Activated T-cell treated with anti-CD3 and anti-CD28 coated beads for 24 hours (primary cell): ENCODE data around the gene PLXNB3.

Source experiments
- DNase-seq: peaks from one replicate; pipeline ENCODE4 v3.0.0-alpha.2; 2020; ENCODE audit warnings: low read depth

Gene PLXNB3

GRCh38 chrX:153774576-153775292 is 10.7 kb downstream of the PLXNB3 start:
- DNase-seq, result no peak

DNA sequence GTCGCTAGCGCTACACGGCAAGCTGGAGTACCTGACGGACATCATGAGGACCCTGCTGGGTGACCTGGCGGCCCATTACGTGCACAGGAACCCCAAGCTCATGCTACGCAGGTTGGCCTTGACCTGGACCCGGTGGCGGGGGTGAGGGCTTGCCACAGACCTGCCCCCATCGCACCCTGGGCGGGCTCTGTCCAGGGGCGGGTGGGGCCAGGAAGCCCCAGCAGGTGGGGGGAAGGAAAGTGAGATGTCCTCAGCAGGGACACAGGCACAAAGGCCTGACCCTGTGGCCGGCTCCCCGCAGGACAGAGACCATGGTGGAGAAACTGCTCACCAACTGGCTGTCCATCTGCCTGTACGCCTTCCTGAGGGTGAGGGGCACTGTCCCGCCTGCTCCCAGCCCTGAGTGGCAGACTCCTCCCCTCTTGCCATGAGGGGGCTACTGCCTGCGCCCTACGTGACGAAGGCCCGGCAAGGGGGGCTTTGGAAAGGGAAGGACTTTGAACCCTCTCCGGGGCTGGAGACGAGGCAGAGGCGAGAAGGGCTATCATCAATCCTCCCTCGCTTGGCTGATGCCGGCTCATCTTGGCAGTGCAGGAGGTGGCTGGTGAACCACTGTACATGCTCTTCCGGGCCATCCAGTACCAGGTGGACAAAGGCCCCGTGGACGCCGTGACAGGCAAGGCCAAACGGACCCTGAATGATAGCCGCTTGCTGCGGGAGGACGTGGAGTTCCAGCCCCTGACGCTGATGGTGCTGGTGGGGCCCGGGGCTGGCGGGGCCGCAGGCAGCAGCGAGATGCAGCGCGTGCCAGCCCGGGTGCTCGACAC is 11.5 kb downstream of the PLXNB3 start:
- no peak for DNase-seq

DNA sequence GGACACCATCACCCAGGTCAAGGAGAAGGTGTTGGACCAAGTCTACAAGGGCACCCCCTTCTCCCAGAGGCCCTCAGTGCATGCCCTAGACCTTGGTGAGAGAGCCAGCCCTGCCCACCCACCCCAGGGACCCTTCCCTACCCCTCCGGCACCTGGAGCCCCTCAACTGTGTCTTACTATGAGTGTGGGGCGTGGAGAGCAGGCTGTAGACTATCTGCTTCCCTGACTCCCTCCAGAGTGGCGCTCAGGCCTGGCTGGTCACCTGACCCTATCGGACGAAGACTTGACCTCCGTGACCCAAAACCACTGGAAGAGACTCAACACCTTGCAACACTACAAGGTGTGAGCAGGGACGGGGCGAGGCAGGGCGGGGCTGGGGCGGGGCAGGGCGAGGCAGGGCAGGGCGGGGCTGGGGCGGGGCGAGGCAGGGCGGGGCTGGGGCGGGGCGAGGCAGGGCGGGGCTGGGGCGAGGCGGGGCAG is 12.1 kb downstream of the PLXNB3 start:
- no peak for DNase-seq

DNA sequence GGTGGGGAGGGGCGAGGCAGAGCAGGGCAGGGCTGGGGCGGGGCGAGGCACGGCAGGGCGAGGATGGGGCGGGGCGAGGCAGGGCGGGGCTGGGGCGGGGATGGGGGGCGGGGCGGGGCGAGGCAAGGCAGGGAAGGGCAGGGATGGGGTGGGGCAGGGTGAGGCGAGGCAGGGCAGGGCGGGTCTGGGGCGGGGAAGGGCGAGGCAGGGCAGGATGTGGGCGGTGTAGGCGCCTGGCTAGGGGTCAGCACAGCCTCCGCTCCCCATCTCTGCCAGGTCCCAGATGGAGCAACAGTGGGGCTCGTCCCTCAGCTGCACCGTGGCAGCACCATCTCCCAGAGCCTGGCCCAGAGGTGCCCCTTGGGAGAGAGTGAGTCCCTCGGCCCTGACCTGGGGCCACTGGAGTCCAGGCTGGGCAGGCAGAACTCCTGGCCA is 12.6 kb downstream of the PLXNB3 start:
- DNase-seq, result no peak

DNA sequence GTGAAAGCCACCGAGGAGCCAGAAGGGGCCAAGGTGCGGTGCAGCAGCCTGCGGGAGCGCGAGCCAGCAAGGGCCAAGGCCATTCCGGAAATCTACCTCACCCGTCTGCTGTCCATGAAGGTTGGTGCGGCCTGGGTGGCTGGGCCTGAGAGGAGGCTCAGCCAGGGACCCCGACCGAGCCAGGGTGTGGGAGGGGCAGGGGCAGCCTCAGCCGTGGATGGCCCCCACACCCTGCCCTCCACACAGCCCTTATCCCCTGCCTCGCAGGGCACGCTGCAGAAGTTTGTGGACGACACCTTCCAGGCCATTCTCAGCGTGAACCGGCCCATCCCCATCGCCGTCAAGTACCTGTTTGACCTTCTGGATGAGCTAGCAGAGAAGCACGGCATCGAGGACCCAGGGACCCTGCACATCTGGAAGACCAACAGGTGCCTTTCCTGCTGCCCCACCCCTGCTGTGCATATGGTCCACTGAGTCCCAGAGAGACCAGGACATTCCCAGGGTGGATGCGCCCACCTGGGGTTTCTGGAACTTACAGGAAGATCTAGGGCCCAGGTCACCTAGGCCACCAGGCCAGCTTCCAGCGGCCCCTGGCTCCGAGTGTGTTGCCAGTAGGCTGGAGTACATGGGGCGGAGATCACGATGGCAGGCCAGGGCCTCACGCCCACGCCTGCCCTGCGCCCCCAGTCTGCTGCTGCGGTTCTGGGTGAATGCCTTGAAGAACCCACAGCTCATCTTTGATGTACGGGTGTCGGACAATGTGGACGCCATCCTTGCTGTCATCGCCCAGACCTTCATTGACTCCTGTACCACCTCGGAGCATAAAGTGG is 13.4 kb downstream of the PLXNB3 start:
- DNase-seq, result no peak

DNA sequence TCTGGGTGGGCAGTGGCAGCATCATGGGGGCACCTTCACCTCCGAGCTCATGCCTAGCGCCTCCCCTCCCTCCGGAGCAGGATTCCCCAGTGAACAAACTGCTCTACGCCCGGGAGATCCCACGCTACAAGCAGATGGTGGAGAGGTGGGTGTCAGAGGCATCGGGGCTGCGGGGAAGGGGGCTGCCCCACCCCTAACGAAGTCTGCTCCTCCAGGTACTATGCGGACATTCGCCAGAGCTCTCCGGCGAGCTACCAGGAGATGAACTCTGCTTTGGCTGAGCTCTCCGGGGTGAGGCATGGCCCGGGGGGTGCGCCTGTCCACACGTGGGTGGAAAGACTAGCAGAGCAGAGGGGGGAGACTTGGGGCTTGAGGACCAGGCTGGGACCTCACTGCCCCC is 14.1 kb downstream of the PLXNB3 start:
- no peak for DNase-seq

GRCh38 chrX:153778684-153779101 is 14.6 kb downstream of the PLXNB3 start:
- no peak for DNase-seq

DNA sequence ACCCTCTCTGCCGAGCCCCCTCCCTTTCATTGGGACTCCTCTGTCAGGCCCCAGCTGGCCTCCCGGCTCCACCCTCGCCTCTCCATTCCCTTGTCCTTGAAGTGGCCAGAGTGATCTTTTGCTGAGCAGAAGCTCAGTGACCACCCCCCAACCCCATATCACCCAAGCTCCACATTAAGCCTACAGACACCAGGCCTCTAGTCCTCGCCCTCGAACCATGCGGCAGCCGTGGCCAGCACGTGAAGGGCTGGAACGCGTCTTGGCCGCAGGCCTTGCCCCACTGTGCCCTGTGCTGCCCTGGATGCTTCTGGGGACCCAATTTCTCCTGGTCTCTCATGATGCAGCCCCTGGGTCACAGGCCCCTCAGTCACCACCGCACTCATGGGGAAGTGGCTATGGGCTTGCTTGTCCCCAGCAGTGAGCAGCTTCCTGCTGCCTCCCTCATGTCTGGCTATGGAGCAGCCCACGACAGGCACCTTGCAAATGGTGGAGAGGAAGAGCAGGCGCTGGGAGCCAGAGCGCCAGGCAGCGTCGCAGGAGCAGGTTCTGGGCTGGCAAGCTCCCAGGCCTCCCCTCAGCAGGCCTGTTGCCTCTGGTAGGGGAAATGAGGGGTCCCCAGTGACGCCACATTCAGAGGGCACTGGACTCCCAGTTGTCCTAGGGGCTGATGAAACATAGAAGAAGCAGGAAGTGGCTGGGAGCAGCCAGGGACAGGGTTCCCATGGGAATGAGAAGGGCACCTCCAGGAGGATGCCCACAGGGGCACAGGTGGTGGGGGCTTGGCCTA is 16.0 kb downstream of the PLXNB3 start:
- no peak for DNase-seq

DNA sequence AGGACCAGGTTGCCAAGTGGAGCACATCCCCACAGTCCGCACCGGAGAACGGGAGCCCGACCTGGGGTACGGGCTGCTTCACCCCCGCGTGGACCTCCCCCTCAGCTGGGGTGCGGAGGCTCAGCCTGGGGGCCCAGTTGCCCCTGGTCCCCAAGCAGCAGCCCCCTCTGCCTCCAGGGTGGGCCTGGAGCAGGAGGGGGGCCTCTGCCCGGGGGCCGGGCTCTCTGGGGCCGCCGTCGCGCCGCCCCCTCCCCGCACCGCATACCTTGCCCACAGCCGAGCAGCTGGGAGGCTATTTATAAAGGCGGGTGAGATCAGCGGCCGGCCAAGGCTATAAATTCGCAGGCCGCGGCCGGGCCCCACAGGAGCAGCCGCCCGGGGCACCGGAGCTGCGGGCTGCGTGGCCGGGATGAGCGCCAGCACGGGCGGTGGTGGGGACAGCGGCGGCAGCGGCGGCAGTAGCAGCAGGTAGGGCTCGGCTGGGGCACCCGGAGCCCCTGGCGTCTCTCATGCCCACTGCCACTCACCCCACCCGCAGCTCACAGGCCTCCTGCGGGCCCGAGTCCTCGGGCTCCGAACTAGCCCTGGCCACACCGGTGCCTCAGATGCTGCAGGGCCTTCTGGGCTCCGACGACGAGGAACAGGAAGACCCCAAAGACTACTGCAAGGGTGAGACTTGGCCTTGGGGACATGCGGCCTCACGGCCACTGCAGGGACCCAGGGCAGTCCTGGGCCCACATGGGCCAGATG is 16.8 kb downstream of the PLXNB3 start, which contains the start of gene SRPK3:
TSS of gene SRPK3 (plus strand) at position 364 of the 750 bp plus-strand sequence. CDS start at position 410, 46 bp downstream.
- DNase-seq, result no peak

DNA sequence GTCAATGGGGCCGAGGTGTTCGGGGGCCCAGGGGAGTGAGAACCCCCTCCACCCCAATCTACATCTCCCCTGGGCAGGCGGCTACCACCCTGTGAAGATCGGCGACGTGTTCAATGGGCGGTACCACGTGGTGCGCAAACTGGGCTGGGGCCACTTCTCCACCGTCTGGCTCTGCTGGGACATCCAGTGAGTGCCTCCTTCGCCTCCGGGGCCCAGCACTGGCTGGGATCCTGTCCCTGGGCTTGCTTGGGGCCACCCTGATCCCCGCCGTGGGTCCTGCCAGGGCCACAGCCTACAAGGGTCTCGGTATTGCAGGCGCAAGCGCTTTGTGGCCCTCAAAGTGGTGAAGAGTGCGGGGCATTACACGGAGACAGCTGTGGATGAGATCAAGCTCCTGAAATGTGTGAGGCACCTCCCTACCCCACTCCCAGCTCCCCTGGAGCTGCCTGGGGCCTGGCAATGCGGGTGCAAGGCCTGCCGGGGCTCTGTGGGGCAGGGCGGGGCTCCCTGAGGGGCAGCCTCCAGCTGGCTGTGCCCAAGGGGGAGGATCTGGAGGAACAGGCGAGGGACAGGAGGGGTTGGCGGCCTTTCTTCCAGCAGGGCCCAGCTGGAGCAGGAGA is 17.5 kb downstream of the PLXNB3 start:
- no peak for DNase-seq

DNA sequence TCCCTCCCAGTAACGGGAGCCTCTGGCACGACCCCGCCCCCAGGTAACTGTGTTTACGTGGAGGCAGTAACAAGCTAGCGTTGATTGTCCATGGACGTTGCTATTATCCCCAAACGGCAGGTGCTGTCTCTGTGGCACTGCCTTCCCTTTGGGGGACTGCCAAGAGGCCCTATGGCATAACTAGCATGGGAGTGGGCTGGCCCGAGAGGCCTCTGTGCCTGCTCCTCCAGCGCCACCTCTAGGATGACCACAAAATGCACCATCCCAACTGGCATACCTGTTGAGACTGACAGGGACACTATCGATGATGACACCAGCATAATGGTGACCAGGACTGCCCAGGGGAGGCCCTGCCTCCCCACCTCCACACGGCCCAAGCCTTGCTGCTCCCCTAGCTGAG is 18.3 kb downstream of the PLXNB3 start:
- no peak for DNase-seq

GRCh38 chrX:153782871-153783270 is 18.8 kb downstream of the PLXNB3 start:
- DNase-seq, result no peak

DNA sequence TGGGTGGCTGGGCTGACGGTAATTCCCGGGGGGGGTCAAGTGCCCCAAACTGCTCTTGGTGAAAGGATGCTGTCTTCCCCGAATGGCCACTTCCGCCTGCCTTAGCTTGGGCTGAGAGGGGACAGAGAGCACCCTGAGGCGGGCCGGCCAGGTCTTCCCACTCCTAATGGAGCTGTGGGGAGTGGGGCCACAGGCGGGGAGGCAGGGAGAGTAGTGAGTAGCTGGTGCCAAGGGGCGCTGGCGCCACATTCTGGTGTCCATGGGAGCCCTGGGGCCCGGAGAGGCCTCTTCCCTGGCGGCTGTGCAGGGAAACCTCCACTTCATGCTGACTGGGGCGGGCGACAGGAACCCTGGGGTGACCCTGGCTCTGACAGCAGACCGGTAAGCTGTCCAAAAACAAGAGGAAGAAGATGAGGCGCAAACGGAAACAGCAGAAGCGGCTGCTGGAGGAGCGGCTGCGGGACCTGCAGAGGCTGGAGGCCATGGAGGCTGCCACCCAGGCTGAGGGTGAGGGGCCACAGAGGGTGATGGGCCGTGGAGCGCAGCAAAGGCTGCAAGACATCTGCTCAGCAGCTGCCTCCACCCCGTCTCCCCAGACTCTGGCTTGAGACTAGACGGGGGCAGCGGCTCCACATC is 19.4 kb downstream of the PLXNB3 start:
- no peak for DNase-seq

DNA sequence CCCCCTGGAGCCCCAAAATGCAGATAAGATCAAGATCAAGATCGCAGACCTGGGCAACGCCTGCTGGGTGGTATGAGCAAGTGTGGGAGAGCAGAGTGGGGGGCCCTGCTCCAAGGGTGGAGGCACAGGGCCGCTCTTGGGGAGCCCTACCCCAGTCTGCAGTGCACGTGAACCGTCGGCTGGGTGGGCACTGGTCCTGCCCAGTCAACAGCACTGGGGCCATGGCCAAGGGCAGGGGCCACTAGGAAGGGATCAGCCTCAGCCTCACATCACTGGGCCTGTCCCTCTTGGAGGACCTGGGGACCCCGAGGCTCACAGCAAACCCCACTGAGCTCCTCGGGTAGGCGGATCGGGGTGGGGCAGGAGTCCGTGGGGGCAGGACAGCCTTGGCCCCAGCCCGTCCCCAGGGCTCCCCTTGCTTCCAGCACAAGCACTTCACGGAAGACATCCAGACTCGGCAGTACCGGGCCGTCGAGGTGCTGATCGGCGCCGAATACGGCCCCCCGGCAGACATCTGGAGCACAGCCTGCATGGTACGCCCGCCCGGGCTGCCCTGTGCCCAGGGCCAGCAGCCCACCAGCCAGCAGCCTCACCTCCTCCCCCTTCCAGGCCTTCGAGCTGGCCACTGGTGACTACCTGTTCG is 20.4 kb downstream of the PLXNB3 start:
- no peak for DNase-seq

- DNase-seq, result no peak
Observed at GRCh38 chrX:153786669-153787068, 22.6 kb downstream of the PLXNB3 start.

- no peak for DNase-seq
Observed at GRCh38 chrX:153789654-153790053, 25.6 kb downstream of the PLXNB3 start.

DNA sequence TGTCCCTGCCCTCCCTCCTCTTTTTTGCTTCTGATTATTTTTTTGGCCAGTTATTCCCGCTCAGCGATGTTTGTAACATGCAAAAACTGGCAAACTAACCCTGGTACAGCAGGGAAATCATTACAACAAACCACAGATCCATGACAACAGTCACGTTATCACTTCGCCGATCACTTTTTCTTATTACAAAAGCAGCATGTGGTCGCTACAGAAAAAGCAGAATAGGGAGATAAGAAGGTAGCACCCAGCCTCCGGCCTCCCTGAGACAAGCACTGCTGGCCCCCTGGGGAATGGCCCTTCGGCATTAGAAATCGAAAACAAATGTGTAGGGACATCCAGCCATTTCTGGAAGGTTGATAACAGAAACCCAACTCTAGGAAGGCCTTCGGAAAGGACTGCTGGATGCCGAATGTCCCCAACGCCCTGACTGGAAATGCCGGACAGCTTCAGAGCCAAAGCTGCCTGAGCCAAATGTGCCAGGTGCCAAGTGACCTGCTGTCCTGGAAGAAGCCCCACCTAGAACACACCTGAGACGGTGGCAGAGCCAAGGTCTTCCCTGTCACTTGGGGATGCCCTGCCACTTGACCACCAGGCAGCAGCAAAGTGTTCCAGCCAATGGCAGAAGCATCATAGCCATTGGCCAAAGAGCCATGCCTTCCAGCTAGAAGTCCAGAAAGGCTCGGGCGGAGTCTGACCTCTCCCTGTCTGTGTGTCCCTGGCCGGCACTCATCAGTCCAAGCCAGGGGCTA is 27.2 kb downstream of the PLXNB3 start:
- DNase-seq, result no peak

DNA sequence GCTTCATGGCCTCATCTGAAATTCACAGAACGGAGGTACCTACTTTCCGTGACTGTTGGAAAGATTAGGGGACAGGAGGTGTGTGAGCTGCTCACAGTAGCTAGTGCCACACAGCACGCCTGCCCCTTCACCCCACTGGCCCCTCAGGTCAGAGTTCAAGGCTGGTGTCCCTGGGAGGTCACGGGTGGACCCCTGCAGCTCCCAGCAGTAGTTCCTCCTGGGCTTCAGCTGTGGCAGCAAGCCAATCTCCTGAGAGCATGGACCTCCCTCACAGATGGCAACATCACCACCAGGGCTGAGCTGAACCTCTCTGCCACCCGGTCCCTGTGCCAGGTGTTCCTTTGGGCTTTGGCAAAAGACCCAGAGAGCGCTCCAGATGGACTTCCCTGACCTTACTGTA is 28.3 kb downstream of the PLXNB3 start:
- DNase-seq, result no peak

DNA sequence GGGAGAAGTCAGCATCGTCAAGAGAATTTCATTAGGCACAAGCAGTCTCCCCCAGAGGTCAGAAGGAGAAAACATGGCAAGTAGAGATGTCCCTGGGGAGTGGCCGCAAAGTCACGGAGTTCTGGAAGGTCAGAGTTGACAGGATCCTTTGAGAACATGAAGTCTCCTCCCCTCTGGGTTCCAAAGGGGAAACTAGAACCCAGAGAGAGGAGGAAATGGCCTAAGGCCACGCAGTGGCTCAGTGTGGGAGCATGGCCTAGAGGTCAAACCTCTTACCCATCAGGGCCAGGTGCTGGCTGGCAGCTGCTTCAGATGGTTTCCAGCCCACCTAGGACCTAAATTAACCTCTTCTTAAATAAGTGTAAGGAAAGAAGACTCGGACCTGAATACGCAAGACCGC is 29.2 kb downstream of the PLXNB3 start:
- DNase-seq, result no peak
